Fibroblast of lung (primary cell): ENCODE data around the gene NBEA.

Experiments
- EZH2 ChIP-seq: IDR thresholded peaks from 2 replicates; pipeline ENCODE4 v1.5.1; 2012; ENCODE audit warnings: low read length, control low read depth, mild to moderate bottlenecking; ENCODE audit errors: missing control alignments
- TF ChIP-seq, protein P1 (sequence below), 2 donors: IDR thresholded peaks in 1 of 2; conservative IDR thresholded peaks in 1 of 2; 1 replicate in 1 of 2; 2 replicates in 1 of 2; pipeline ENCODE4 v1.5.1; 2011 to 2012; ENCODE audit warnings: low read length in 2 of 2, control low read depth in 1 of 2, inconsistent platforms in 1 of 2, low read depth in 1 of 2, mild to moderate bottlenecking in 1 of 2

DNA sequence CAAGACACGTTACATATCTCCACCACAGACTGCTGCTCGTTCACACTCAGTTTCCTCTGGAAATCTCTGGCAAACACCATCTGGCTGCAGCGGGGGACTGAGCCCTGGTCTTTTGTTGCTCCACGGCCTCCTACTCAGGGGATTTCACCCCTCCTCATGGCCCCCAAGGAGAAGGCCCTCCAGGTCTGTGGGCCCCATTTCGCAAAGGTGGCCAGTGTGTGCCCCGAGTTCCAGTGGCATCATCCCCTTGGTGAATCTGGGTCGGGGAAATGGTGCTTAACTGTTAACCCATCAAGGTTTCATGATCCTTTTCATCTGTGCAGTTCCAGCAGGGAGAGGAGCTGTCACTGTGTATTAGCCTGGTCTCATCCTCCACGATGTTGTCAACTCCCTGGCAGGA is 769.8 kb downstream of the NBEA start:
- no peak for TF ChIP-seq EZH2
- TF ChIP-seq, protein P1, sequence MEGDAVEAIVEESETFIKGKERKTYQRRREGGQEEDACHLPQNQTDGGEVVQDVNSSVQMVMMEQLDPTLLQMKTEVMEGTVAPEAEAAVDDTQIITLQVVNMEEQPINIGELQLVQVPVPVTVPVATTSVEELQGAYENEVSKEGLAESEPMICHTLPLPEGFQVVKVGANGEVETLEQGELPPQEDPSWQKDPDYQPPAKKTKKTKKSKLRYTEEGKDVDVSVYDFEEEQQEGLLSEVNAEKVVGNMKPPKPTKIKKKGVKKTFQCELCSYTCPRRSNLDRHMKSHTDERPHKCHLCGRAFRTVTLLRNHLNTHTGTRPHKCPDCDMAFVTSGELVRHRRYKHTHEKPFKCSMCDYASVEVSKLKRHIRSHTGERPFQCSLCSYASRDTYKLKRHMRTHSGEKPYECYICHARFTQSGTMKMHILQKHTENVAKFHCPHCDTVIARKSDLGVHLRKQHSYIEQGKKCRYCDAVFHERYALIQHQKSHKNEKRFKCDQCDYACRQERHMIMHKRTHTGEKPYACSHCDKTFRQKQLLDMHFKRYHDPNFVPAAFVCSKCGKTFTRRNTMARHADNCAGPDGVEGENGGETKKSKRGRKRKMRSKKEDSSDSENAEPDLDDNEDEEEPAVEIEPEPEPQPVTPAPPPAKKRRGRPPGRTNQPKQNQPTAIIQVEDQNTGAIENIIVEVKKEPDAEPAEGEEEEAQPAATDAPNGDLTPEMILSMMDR (conservative IDR thresholded peaks at IDR 0.05 in 1 of 2, IDR thresholded peaks at IDR 0.05 in 1 of 2; ENCODE audit: low read depth in 1 of 2, low read length in 2 of 2) = no peak
